Measurements from ENCODE around the gene MACROH2A1.

GRCh38 chr5:135369952-135370351 lies 29.1 kb downstream of the MACROH2A1 start:
- no peak for TF ChIP-seq EP300 (IDR thresholded peaks at IDR 0.05)
- TF ChIP-seq CTCF (IDR thresholded peaks at IDR 0.05): no peak
- no peak for TF ChIP-seq POLR2AphosphoS5 (IDR thresholded peaks at IDR 0.05)
